Left ventricle myocardium inferior (tissue), 1 donor: ENCODE results near the gene RBM15. TPM values are rescaled to one million over a fixed set of nuclear protein-coding genes. Genes with fewer than 3 reads are reported as not detected.

Experiments
- DNase-seq: peaks from one replicate; pipeline ENCODE4 v3.0.0-alpha.2; 2020
- H3K27ac ChIP-seq: fragments of 200-600 bp; replicated peaks from 2 replicates; pipeline ENCODE4 v1.8.0; 2021
- H3K27me3 ChIP-seq: fragments of 200-600 bp; 2 replicates; pipeline ENCODE4 v1.8.0; 2021; ENCODE audit warnings: low read depth
- H3K36me3 ChIP-seq: fragments of 200-600 bp; 2 replicates; pipeline ENCODE4 v1.8.0; 2021
- H3K4me1 ChIP-seq: fragments of 200-600 bp; 2 replicates; pipeline ENCODE4 v1.8.0; 2021
- H3K4me3 ChIP-seq: fragments of 200-600 bp; 2 replicates; pipeline ENCODE4 v1.8.0; 2021; ENCODE audit warnings: mild to moderate bottlenecking, moderate library complexity
- H3K9me3 ChIP-seq: fragments of 200-600 bp; replicated peaks from 2 replicates; pipeline ENCODE4 v1.8.0; 2021
- intact Hi-C: fragments of 100-400 bp; cut with micrococcal nuclease; formaldehyde crosslinking; loops from one replicate; pipeline ENCODE4 v1.11.0; 2022
- total RNA-seq: library from RNA; stranded (reverse); fragmentation: NEBNext Ultra II Directional; extraction: Animal tissue kit (Norgen Biotek cat#: 25700); gene quantifications from one replicate; pipeline ENCODE4 v1.2.1, GENCODE V29; 2021
- TF ChIP-seq, protein P1 (sequence below): fragments of 200-600 bp; IDR thresholded peaks from 2 replicates; pipeline ENCODE4 v1.8.0; 2021; ENCODE audit warnings: antibody characterized with exemption, mild to moderate bottlenecking, borderline replicate concordance
- donor health status: DM: no; HTN: yes; CAD: no; lungs with severe emphysema.

RBM15 gene
- total RNA-seq, 1 donor from 2014 or later = 12.6 TPM

DNA sequence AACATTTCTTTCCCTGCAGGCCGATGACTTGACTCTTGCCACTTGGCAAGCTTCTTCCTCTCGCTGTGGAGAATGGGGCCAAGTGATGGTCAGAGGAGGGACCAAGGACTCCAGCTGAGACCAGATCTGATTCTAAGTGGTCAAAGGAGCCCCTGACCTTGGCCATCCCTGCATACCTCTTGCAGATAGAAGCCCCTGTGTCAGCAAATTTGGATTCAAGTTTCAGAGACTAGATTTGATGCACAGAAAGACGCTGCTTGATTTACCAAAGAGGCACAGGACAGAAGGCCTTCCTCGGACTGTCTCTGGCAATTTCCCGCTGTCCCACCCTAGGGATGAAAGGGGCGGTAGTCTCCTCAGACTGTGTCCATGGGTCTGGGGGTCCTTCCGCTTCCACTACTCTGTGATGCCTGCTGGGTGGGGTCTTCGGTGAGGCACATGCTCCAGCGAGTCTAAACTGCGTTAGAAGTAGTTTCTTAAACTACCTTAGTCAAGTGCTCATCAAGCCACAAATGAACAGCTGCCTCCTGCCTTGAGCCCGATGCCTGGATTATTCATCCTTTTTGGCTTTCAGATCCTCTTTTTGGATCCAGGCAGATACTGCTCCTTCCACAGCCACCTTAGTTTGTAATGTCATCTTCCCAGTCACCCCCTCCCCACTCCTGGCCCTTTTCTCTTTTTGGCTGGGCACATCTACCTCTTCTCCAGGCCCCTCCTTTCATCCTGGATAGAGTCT, 31.8 kb upstream of the RBM15 start:
- Histone ChIP-seq H3K36me3 (no peaks in the 10 kb centered on the region), H3K9me3 (no peaks in the 10 kb centered on the region), H3K27ac (no peak overlapping the region), H3K27me3 (no peaks in the 10 kb centered on the region), H3K4me1 (peaks cover 44% of the 10 kb centered on the region), H3K4me3 (no peak overlapping the region)
- DNase-seq = no peak
- intact Hi-C loops = no loop called here
- TF ChIP-seq, protein P1, sequence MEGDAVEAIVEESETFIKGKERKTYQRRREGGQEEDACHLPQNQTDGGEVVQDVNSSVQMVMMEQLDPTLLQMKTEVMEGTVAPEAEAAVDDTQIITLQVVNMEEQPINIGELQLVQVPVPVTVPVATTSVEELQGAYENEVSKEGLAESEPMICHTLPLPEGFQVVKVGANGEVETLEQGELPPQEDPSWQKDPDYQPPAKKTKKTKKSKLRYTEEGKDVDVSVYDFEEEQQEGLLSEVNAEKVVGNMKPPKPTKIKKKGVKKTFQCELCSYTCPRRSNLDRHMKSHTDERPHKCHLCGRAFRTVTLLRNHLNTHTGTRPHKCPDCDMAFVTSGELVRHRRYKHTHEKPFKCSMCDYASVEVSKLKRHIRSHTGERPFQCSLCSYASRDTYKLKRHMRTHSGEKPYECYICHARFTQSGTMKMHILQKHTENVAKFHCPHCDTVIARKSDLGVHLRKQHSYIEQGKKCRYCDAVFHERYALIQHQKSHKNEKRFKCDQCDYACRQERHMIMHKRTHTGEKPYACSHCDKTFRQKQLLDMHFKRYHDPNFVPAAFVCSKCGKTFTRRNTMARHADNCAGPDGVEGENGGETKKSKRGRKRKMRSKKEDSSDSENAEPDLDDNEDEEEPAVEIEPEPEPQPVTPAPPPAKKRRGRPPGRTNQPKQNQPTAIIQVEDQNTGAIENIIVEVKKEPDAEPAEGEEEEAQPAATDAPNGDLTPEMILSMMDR = no peak

DNA sequence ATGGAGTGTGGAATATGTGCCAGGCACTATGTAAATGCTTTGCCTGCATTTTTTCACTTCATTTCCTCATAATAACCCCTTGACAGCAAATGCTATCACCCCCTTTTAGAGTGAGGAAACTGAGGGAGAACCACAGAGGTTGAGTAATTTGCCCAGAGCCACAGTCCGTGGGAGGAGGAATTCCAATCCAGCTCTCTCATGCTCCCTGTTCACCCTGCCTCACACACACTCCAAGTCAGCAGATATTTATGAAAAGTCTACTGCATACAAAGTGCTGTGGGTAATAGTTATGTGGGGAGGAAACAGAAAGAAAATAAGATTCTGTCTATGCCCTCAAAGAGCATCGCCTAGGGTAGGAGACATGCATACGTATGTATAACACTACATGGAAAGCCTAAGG, 30.9 kb upstream of the RBM15 start:
- no peak overlapping the region for H3K27ac ChIP-seq

DNA sequence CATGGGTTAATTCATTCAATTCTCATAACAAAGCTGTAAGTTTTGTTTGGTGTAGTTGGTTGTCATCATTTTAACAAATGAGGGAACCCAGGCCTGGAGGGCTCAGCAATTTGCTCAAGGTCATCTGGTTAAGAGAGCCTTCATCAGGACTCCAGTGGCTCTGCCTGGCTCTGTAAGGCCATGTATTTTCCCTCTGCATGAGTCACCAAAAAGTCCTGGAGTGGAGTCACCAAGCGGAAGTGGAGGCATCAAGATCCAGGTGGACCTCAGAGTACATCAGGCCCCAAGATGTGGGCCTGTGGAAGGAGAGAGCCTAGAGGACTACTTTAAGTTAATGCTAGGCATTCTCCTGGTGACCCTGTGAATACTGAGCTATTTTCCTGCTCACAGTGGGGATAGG, 30.0 kb upstream of the RBM15 start:
- peaks cover 51% of the 10 kb centered on the region for H3K4me1 ChIP-seq
- H3K9me3 ChIP-seq = no peaks in the 10 kb centered on the region
- no peaks in the 10 kb centered on the region for H3K27me3 ChIP-seq
- intact Hi-C loops = no loop called here
- DNase-seq = no peak
- H3K4me3 ChIP-seq = no peak overlapping the region
- no peaks in the 10 kb centered on the region for H3K36me3 ChIP-seq
- H3K27ac ChIP-seq = no peak overlapping the region
- TF ChIP-seq, protein P1 = no peak

More for the DNA sequence above, 30.9 kb upstream of the RBM15 start:
- H3K4me3 ChIP-seq = no peak overlapping the region
- TF ChIP-seq, protein P1 = no peak
- intact Hi-C loops = no loop called here
- no peak for DNase-seq
- H3K27me3 ChIP-seq = no peaks in the 10 kb centered on the region
- H3K4me1 ChIP-seq = peaks cover 51% of the 10 kb centered on the region
- H3K36me3 ChIP-seq = no peaks in the 10 kb centered on the region
- H3K9me3 ChIP-seq = no peaks in the 10 kb centered on the region

DNA sequence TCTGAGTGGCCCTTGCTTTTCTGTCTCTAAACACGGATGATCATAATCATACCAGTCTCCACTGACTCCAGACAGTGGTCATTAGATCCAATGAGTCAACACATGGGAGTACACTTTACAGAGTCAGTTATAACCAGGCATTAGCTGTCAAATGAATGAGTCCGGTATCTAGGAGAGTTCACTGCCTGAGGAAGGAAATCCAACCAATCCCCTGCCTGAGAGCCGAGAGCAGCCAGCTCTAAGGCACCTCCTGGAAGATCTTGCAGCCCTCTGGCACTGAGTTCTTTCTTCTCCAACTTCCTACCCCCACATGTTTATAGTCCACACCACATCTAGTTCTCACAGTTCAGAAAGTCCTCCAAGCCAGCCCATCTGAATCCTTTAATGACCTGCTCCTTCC, 29.4 kb upstream of the RBM15 start:
- H3K27ac ChIP-seq = peak overlapping the region; percentile 58
- no peaks in the 10 kb centered on the region for H3K9me3 ChIP-seq
- TF ChIP-seq, protein P1 = no peak
- H3K4me1 ChIP-seq = peaks cover 51% of the 10 kb centered on the region
- no peaks in the 10 kb centered on the region for H3K27me3 ChIP-seq
- H3K36me3 ChIP-seq = no peaks in the 10 kb centered on the region
- intact Hi-C loops = loop anchor here (2.0 to 10.0 kb wide), 2 partner anchors 101 to 155 kb away; no protein-coding TSS in a partner anchor
- no peak overlapping the region for H3K4me3 ChIP-seq
- DNase-seq = no peak

DNA sequence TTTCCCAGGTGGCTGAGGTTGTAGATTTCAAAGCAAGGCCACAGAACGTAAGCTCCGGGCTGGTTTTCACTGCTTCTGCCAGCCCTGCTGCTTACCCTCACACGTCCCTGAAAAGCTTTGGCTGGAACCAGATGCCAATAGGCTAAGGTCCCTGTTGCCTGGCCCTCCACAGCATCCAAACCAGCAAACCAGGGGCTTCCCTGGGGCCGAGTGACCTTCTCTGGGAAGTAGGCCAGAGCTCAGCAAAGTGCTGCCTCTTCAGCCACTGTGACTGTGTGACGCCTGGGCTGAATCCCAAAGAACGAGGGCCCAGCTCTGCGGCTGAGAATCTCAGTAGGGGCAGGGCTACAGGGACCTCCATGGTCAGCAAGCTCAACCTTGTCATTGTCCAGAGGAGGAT, 28.9 kb upstream of the RBM15 start:
- intact Hi-C loops = loop anchor here (2.0 to 10.0 kb wide), 2 partner anchors 101 to 155 kb away; no protein-coding TSS in a partner anchor
- DNase-seq = peak; percentile 44
- TF ChIP-seq, protein P1 = no peak

More for the DNA sequence above, 28.9 kb upstream of the RBM15 start:
- Histone ChIP-seq H3K36me3 (no peaks in the 10 kb centered on the region), H3K4me1 (peaks cover 51% of the 10 kb centered on the region), H3K9me3 (no peaks in the 10 kb centered on the region), H3K27ac (peak overlapping the region; percentile 58), H3K27me3 (no peaks in the 10 kb centered on the region), H3K4me3 (no peak overlapping the region)
